ENCODE results near the gene MROH2A.

DNA sequence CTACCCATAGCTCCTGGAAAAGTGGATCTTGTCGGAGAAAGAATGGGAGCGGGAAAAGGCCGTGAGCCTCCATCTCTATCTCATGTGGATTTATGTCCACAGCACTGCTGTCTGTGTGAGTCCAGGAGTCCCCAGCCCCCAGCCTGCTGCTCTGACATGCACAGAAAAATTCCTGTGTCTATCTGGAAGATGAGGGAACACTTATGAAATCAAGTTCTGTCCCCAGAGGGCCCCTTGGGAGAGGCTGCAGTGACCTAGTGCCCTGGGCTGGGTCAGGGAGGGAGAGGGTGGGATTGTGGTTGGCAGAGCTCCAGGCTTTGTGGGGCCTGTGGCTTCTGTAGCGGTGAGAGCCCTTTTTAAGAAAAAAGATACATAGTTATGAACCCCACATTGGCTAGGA lies 38.6 kb downstream of the MROH2A start:
- TF ChIP-seq, protein P1, sequence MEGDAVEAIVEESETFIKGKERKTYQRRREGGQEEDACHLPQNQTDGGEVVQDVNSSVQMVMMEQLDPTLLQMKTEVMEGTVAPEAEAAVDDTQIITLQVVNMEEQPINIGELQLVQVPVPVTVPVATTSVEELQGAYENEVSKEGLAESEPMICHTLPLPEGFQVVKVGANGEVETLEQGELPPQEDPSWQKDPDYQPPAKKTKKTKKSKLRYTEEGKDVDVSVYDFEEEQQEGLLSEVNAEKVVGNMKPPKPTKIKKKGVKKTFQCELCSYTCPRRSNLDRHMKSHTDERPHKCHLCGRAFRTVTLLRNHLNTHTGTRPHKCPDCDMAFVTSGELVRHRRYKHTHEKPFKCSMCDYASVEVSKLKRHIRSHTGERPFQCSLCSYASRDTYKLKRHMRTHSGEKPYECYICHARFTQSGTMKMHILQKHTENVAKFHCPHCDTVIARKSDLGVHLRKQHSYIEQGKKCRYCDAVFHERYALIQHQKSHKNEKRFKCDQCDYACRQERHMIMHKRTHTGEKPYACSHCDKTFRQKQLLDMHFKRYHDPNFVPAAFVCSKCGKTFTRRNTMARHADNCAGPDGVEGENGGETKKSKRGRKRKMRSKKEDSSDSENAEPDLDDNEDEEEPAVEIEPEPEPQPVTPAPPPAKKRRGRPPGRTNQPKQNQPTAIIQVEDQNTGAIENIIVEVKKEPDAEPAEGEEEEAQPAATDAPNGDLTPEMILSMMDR (IDR thresholded peaks at IDR 0.05) = no peak
- TF ChIP-seq POLR2A (IDR thresholded peaks at IDR 0.05) = no peak

Data from tibial nerve (tissue), 3 donors.